Sigmoid colon (tissue), 4 donors: Measurements from ENCODE around the gene ATG7.
A peak's percentile ranks its signal among the peaks of the same experiment; 100 is the strongest.

Experiments used
- CTCF ChIP-seq, 4 experiments: fragments of 450-650 bp in 3 of 4; fragments of 200-600 bp in 1 of 4; IDR thresholded peaks; one replicate each; pipeline ENCODE4 v1.5.1; 2016 to 2019; ENCODE audit warnings: antibody characterized with exemption in 4 of 4, mild to moderate bottlenecking in 3 of 4, moderate library complexity in 2 of 4
- EP300 ChIP-seq, 4 donors: sonication (generic); formaldehyde crosslinking; IDR thresholded peaks; one replicate each; pipeline ENCODE4 v1.6.1; 2017; ENCODE audit warnings: antibody characterized with exemption in 4 of 4
- POLR2AphosphoS5 ChIP-seq, 4 donors: sonication (generic); formaldehyde crosslinking; IDR thresholded peaks; one replicate each; pipeline ENCODE4 v1.6.1; 2017; ENCODE audit warnings: antibody characterized with exemption in 4 of 4

- TF ChIP-seq CTCF (IDR thresholded peaks at IDR 0.05) (no peak), POLR2AphosphoS5 (IDR thresholded peaks at IDR 0.05) (peak in 1 of 4 donors; percentile 7), EP300 (IDR thresholded peaks at IDR 0.05) (no peak)
These were observed 101.0 kb downstream of the ATG7 start for GRCh38 chr3:11373235-11373634.
